H1 (cell line): ENCODE results near the gene ARHGAP6. TPM values are rescaled to one million over a fixed set of nuclear protein-coding genes. Genes with fewer than 3 reads are reported as not detected.

Experiments used
- CTCF ChIA-PET: fragments of 300-600 bp; sonication (Branson Sonifier 250); formaldehyde crosslinking; loops from one replicate; lab custom pipeline; 2021; ENCODE audit not compliant: partially characterized antibody; lab: Charles Lee
- POLR2A ChIA-PET: fragments of 300-600 bp; sonication (Branson Sonifier 250); formaldehyde crosslinking; loops from one replicate; lab custom pipeline; 2021; ENCODE audit warnings: inconsistent platforms; ENCODE audit not compliant: partially characterized antibody; lab: Charles Lee
- DNase-seq, 2 experiments: peaks; one replicate each; pipeline versions ENCODE4 v3.0.0 to v3.0.0-alpha.2; 2010 to 2022; ENCODE audit warnings: low spot score in 2 of 2, low read depth in 1 of 2, mixed read lengths in 1 of 2
- FAIRE-seq: peaks from 2 replicates; lab custom pipeline; 2011; peaks lifted over from hg19 to GRCh38; lab: Jason Lieb, UNC
- H2AFZ ChIP-seq: 2 replicates; pipeline ENCODE4 v1.8.1; 2012; ENCODE audit warnings: low read length, inconsistent platforms
- H2AK5ac ChIP-seq: 2 replicates; pipeline ENCODE4 v1.6.1; 2013; ENCODE audit warnings: low read depth, low read length
- H2BK120ac ChIP-seq: replicated peaks from 2 replicates; pipeline ENCODE3; 2013; ENCODE audit warnings: low read depth, low read length, inconsistent platforms
- H2BK12ac ChIP-seq: 2 replicates; pipeline ENCODE4 v1.6.1; 2013; ENCODE audit warnings: low read depth, low read length
- H2BK15ac ChIP-seq: 2 replicates; pipeline ENCODE4 v1.6.1; 2013; ENCODE audit warnings: low read length
- H2BK20ac ChIP-seq: 2 replicates; pipeline ENCODE4 v1.6.1; 2013; ENCODE audit warnings: low read length
- H2BK5ac ChIP-seq: 2 replicates; pipeline ENCODE4 v1.6.1; 2013; ENCODE audit warnings: low read depth, low read length
- H3K14ac ChIP-seq: 2 replicates; pipeline ENCODE4 v1.6.1; 2013; ENCODE audit warnings: inconsistent platforms; ENCODE audit not compliant: insufficient read length
- H3K18ac ChIP-seq: 2 replicates; pipeline ENCODE4 v1.6.1; 2013; ENCODE audit warnings: low read length; ENCODE audit errors: extremely low read depth
- H3K23ac ChIP-seq: 2 replicates; pipeline ENCODE4 v1.6.1; 2013; ENCODE audit warnings: inconsistent platforms; ENCODE audit not compliant: insufficient read length
- H3K23me2 ChIP-seq: 2 replicates; pipeline ENCODE4 v1.6.1; 2013; ENCODE audit warnings: low read depth, low read length
- H3K27ac ChIP-seq: 2 replicates; pipeline ENCODE4 v1.6.1; 2011; ENCODE audit warnings: low read depth, low read length, inconsistent platforms
- H3K27me3 ChIP-seq, 4 experiments: replicated peaks in 1 of 4; 1 replicate in 1 of 4; 2 replicates in 3 of 4; pipeline versions ENCODE4 v1.6.1 to v1.8.1; 2011 to 2013; ENCODE audit warnings: low read length in 3 of 4, mild to moderate bottlenecking in 3 of 4, inconsistent platforms in 2 of 4, mixed read lengths in 2 of 4, moderate library complexity in 1 of 4; ENCODE audit not compliant: control insufficient read depth in 3 of 4, insufficient read depth in 3 of 4; ENCODE audit errors: extremely low read depth in 1 of 4
- H3K36me3 ChIP-seq, 4 experiments: 2 replicates each; pipeline versions ENCODE4 v1.6.1 to v1.8.1; 2011 to 2013; ENCODE audit warnings: mild to moderate bottlenecking in 4 of 4, low read length in 3 of 4, moderate library complexity in 2 of 4, control low read depth in 1 of 4, inconsistent platforms in 1 of 4; ENCODE audit not compliant: insufficient read depth in 4 of 4, control insufficient read depth in 2 of 4
- H3K4ac ChIP-seq: replicated peaks from 2 replicates; pipeline ENCODE3; 2013; ENCODE audit warnings: low read length, low read depth, mixed read lengths, inconsistent platforms; ENCODE audit not compliant: insufficient read length
- H3K4me1 ChIP-seq, 4 experiments: replicated peaks in 1 of 4; 1 replicate in 1 of 4; 2 replicates in 3 of 4; pipeline versions ENCODE4 v1.6.1 to v1.8.1; 2011 to 2013; ENCODE audit warnings: low read length in 3 of 4, inconsistent platforms in 2 of 4, mixed read lengths in 1 of 4; ENCODE audit not compliant: insufficient read depth in 4 of 4, control insufficient read depth in 3 of 4
- H3K4me2 ChIP-seq, 2 experiments: 2 replicates each; pipeline versions ENCODE4 v1.6.1 to v1.8.1; 2011 to 2013; ENCODE audit warnings: low read depth in 2 of 2, low read length in 2 of 2, control low read depth in 1 of 2, inconsistent platforms in 1 of 2, mild to moderate bottlenecking in 1 of 2; ENCODE audit not compliant: insufficient read depth in 1 of 2
- H3K4me3 ChIP-seq, 4 experiments: fragments of 200-600, 300-600 bp in 1 of 4; sonication (generic), shearing (Covaris generic), sonication (Bioruptor Twin) in 1 of 4; 2 replicates each; pipeline versions ENCODE4 v1.5.1 to v1.8.1; 2011 to 2016; ENCODE audit warnings: low read length in 4 of 4, low read depth in 3 of 4, control low read depth in 2 of 4, inconsistent platforms in 2 of 4, mild to moderate bottlenecking in 2 of 4, mixed read lengths in 1 of 4, moderate library complexity in 1 of 4; ENCODE audit not compliant: insufficient read depth in 2 of 4; ENCODE audit errors: extremely low read depth in 1 of 4
- H3K56ac ChIP-seq: replicated peaks from 2 replicates; pipeline ENCODE3; 2013; ENCODE audit warnings: low read depth, mild to moderate bottlenecking, mixed read lengths, low read length, inconsistent platforms; ENCODE audit not compliant: insufficient read length
- H3K79me1 ChIP-seq: 2 replicates; pipeline ENCODE4 v1.6.1; 2013; ENCODE audit warnings: low read depth, low read length, control low read depth
- H3K79me2 ChIP-seq, 2 experiments: 2 replicates each; pipeline versions ENCODE4 v1.6.1 to v1.8.1; 2012 to 2013; ENCODE audit warnings: low read length in 2 of 2, mild to moderate bottlenecking in 2 of 2, inconsistent platforms in 1 of 2; ENCODE audit not compliant: insufficient read depth in 2 of 2, control insufficient read depth in 1 of 2
- H3K9ac ChIP-seq, 4 experiments: replicated peaks in 1 of 4; 1 replicate in 1 of 4; 2 replicates in 3 of 4; pipeline versions ENCODE4 v1.6.1 to v1.8.1; 2011 to 2013; ENCODE audit warnings: low read depth in 3 of 4, low read length in 3 of 4, control low read depth in 2 of 4, mild to moderate bottlenecking in 2 of 4, moderate library complexity in 2 of 4, inconsistent platforms in 1 of 4; ENCODE audit errors: extremely low read depth in 1 of 4
- H3K9me3 ChIP-seq, 2 experiments: 2 replicates each; pipeline versions ENCODE4 v1.6.1 to v1.8.1; 2012 to 2013; ENCODE audit warnings: mild to moderate bottlenecking in 2 of 2, moderate library complexity in 2 of 2, control low read depth in 1 of 2, inconsistent platforms in 1 of 2, low read depth in 1 of 2, low read length in 1 of 2, mixed read lengths in 1 of 2; ENCODE audit not compliant: insufficient read depth in 2 of 2
- H4K20me1 ChIP-seq, 2 experiments: replicated peaks in 1 of 2; 2 replicates each; pipeline versions ENCODE3 to v1.8.1; 2011 to 2013; ENCODE audit warnings: inconsistent platforms in 2 of 2, low read length in 2 of 2, mild to moderate bottlenecking in 1 of 2; ENCODE audit not compliant: insufficient read depth in 2 of 2, control insufficient read depth in 1 of 2
- H4K5ac ChIP-seq: 2 replicates; pipeline ENCODE4 v1.6.1; 2013; ENCODE audit warnings: low read length, low read depth, mixed read lengths, inconsistent platforms; ENCODE audit not compliant: insufficient read length
- H4K8ac ChIP-seq: 2 replicates; pipeline ENCODE4 v1.8.0; 2013; ENCODE audit warnings: mild to moderate bottlenecking, moderate library complexity, low read length, inconsistent platforms; ENCODE audit not compliant: insufficient read depth; ENCODE audit errors: extremely low read depth
- H4K91ac ChIP-seq: replicated peaks from 2 replicates; pipeline ENCODE3; 2013; ENCODE audit warnings: low read length, mixed read lengths, inconsistent platforms; ENCODE audit not compliant: insufficient read length
- CTBP2 ChIP-seq: IDR thresholded peaks from 2 replicates; pipeline ENCODE4 v1.7.0; 2011; ENCODE audit warnings: borderline replicate concordance, mild to moderate bottlenecking, moderate library complexity, mixed read lengths, low read length; ENCODE audit not compliant: insufficient read depth, insufficient read length
- HDAC2 ChIP-seq, 2 experiments: fragments of 300-600 bp in 1 of 2; sonication (generic) in 1 of 2; IDR thresholded peaks; 2 replicates each; pipeline ENCODE4 v1.6.1; 2011 to 2012; ENCODE audit warnings: low read depth in 2 of 2, low read length in 2 of 2, mild to moderate bottlenecking in 2 of 2, moderate library complexity in 2 of 2, borderline replicate concordance in 1 of 2, inconsistent platforms in 1 of 2
- JUN ChIP-seq: IDR thresholded peaks from 2 replicates; pipeline ENCODE4 v1.6.1; 2011; ENCODE audit warnings: low read depth, mild to moderate bottlenecking, improper control_type of control experiment, low read length
- NRF1 ChIP-seq: IDR thresholded peaks from 2 replicates; pipeline ENCODE4 v1.6.1; 2011; ENCODE audit warnings: mild to moderate bottlenecking, low read depth, low read length, improper control_type of control experiment
- RXRA ChIP-seq: IDR thresholded peaks from 2 replicates; pipeline ENCODE4 v1.6.1; 2011; ENCODE audit warnings: low read depth, mild to moderate bottlenecking, low read length, moderate library complexity; ENCODE audit not compliant: insufficient read depth
- TAF1 ChIP-seq: IDR thresholded peaks from 2 replicates; pipeline ENCODE4 v1.6.1; 2011; ENCODE audit warnings: mild to moderate bottlenecking, low read depth, low read length
- TBP ChIP-seq: IDR thresholded peaks from 2 replicates; pipeline ENCODE4 v1.6.1; 2011; ENCODE audit warnings: low read depth, low read length, improper control_type of control experiment
- ZNF274 ChIP-seq: IDR thresholded peaks from 2 replicates; pipeline ENCODE4 v1.7.0; 2012; ENCODE audit warnings: low read length, borderline replicate concordance; ENCODE audit errors: extremely low read depth
- WGBS, 2 experiments: shearing (Covaris generic) in 1 of 2; methylation state at CpG; one replicate each; pipeline versions ENCODE4 v1.1.6 to v1.1.7; 2013 to 2015; ENCODE audit warnings: low lambda C conversion rate in 2 of 2, mixed read lengths in 2 of 2, inconsistent platforms in 1 of 2, low coverage in 1 of 2, missing lambda C conversion rate in 1 of 2; ENCODE audit not compliant: insufficient replicate concordance in 2 of 2, insufficient coverage in 1 of 2, insufficient read length in 1 of 2; ENCODE audit errors: extremely low coverage in 1 of 2, missing lambda C conversion rate in 1 of 2; 5-methylcytosine and 5-hydroxymethylcytosine counted together
- polyA plus RNA-seq, 7 experiments: library from polyadenylated mRNA; depleted of rRNA in 3 of 7; stranded (reverse) in 5 of 7; unstranded in 2 of 7; fragments of >200 nt in 5 of 7; fragments of 200-250 nt in 2 of 7; gene quantifications; 1 replicate in 5 of 7; 2 replicates in 1 of 7; 4 replicates in 1 of 7; pipeline versions ENCODE4 v1.2.1 to v1.2.3, GENCODE V29; 2011 to 2013; ENCODE audit warnings: missing spikeins in 2 of 7, mixed read lengths in 2 of 7
- total RNA-seq: library from RNA; stranded (reverse); fragmentation: NEBNext Ultra II Directional; extraction: Animal tissue kit (Norgen Biotek cat#: 25700); gene quantifications from 2 replicates; pipeline ENCODE4 v1.2.1, GENCODE V29; 2021
- TF ChIP-seq, protein P1 (sequence below): IDR thresholded peaks from 2 replicates; pipeline ENCODE4 v1.6.1; 2012; ENCODE audit warnings: low read length, inconsistent platforms
- TF ChIP-seq, protein P2 (sequence below), 3 experiments: IDR thresholded peaks; 1 replicate in 2 of 3; 2 replicates in 1 of 3; pipeline versions ENCODE4 v1.5.1 to v1.6.1; 2011; ENCODE audit warnings: low read length in 3 of 3, mild to moderate bottlenecking in 3 of 3, inconsistent platforms in 2 of 3, low read depth in 1 of 3, moderate library complexity in 1 of 3; ENCODE audit not compliant: insufficient read depth in 1 of 3; ENCODE audit errors: control extremely low read depth in 1 of 3

Gene ARHGAP6
- total and polyA plus RNA-seq, 2 of the 8 experiments (the other 6 are each of a cell fraction or from before 2014, with no cell fraction given) = 0.35 to 0.82 TPM

DNA sequence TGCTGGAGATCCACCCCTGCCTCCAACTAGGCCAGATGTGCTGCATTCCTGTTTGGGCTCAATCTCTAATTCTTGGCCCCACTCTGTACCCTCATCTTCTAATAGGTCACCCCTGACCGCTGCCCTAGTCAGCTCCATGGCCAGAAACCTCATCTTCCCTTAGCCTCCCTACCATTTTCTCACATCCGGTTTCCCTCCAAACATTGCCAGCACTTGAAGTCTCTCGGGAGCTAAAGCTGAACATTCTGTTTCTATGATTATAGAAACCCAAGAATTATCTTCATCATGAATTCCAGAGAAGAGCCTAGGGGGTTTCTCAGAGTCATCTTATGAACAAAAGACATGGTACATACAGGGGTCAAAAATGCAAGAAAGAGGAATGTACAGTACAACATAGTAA lies 192.8 kb downstream of the ARHGAP6 start:
- Histone ChIP-seq H3K27me3 (no peaks in the 10 kb centered on the region), H3K9me3 (no peaks in the 10 kb centered on the region), H3K79me2 (no peaks in the 10 kb centered on the region), H2AFZ (no peak overlapping the region), H2BK15ac (no peak overlapping the region), H3K18ac (no peak overlapping the region), H4K91ac (no peak overlapping the region), H3K79me1 (no peaks in the 10 kb centered on the region), H3K27ac (no peak overlapping the region), H2AK5ac (no peak overlapping the region), H2BK12ac (no peak overlapping the region), H2BK5ac (no peak overlapping the region), H4K20me1 (no peaks in the 10 kb centered on the region), H3K4me1 (no peaks in the 10 kb centered on the region), H4K8ac (no peak overlapping the region), H3K36me3 (no peaks in the 10 kb centered on the region), H3K9ac (no peak overlapping the region), H3K14ac (no peak overlapping the region), H3K23me2 (no peaks in the 10 kb centered on the region), H2BK120ac (no peak overlapping the region), H3K4me2 (no peak overlapping the region), H3K56ac (no peak overlapping the region), H3K4ac (no peak overlapping the region), H3K23ac (no peak overlapping the region), H2BK20ac (no peak overlapping the region), H3K4me3 (no peak overlapping the region), H4K5ac (no peak overlapping the region)
- FAIRE-seq = no peak
- DNase-seq = no peak
- WGBS, 2 experiments = 83% methylated on average over 3 of the region's 3 CpGs; no CpG with 5 or more reads in 1 of the 2 experiments
- ChIA-PET POLR2A (no interaction called here), CTCF (interaction anchor here (2.2 kb wide), 1 partner anchor 12 kb away, joined by 6 read pairs; no protein-coding TSS in a partner anchor)
- no peak for TF ChIP-seq HDAC2 (IDR thresholded peaks at IDR 0.05; ENCODE audit: borderline replicate concordance in 1 of 2, low read depth in 2 of 2, low read length in 2 of 2)
- TF ChIP-seq CTBP2 = no peak
- TF ChIP-seq, protein P1, sequence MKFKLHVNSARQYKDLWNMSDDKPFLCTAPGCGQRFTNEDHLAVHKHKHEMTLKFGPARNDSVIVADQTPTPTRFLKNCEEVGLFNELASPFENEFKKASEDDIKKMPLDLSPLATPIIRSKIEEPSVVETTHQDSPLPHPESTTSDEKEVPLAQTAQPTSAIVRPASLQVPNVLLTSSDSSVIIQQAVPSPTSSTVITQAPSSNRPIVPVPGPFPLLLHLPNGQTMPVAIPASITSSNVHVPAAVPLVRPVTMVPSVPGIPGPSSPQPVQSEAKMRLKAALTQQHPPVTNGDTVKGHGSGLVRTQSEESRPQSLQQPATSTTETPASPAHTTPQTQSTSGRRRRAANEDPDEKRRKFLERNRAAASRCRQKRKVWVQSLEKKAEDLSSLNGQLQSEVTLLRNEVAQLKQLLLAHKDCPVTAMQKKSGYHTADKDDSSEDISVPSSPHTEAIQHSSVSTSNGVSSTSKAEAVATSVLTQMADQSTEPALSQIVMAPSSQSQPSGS = no peak
- TF ChIP-seq ZNF274 = no peak
- TF ChIP-seq TBP = no peak
- no peak for TF ChIP-seq NRF1
- TF ChIP-seq RXRA = no peak
- TF ChIP-seq TAF1 = no peak
- TF ChIP-seq JUN = no peak
- TF ChIP-seq, protein P2, sequence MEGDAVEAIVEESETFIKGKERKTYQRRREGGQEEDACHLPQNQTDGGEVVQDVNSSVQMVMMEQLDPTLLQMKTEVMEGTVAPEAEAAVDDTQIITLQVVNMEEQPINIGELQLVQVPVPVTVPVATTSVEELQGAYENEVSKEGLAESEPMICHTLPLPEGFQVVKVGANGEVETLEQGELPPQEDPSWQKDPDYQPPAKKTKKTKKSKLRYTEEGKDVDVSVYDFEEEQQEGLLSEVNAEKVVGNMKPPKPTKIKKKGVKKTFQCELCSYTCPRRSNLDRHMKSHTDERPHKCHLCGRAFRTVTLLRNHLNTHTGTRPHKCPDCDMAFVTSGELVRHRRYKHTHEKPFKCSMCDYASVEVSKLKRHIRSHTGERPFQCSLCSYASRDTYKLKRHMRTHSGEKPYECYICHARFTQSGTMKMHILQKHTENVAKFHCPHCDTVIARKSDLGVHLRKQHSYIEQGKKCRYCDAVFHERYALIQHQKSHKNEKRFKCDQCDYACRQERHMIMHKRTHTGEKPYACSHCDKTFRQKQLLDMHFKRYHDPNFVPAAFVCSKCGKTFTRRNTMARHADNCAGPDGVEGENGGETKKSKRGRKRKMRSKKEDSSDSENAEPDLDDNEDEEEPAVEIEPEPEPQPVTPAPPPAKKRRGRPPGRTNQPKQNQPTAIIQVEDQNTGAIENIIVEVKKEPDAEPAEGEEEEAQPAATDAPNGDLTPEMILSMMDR (IDR thresholded peaks at IDR 0.05; ENCODE audit: control extremely low read depth in 1 of 3, insufficient read depth in 1 of 3, low read depth in 1 of 3, low read length in 3 of 3) = no peak
